Testis (tissue), 3 donors: ENCODE results near the gene SYNDIG1. TPM values are rescaled to one million over a fixed set of nuclear protein-coding genes. Genes with fewer than 3 reads are reported as not detected.

Experiments
- DNase-seq: peaks from one replicate; pipeline ENCODE4 v3.0.0-alpha.2; 2019
- H3K27ac ChIP-seq, 2 donors: fragments of 200-600 bp; sonication (generic); one replicate each; pipeline ENCODE4 v1.5.1; 2019
- H3K27me3 ChIP-seq: fragments of 200-600 bp; sonication (generic); one replicate; pipeline ENCODE4 v1.5.1; 2019
- H3K36me3 ChIP-seq: fragments of 200-600 bp; sonication (generic); one replicate; pipeline ENCODE4 v1.5.1; 2017; ENCODE audit warnings: low read depth; ENCODE audit errors: missing control alignments
- H3K4me1 ChIP-seq: fragments of 200-600 bp; sonication (generic); one replicate; pipeline ENCODE4 v1.5.1; 2019
- H3K4me3 ChIP-seq, 2 donors: fragments of 200-600 bp; sonication (generic); one replicate each; pipeline ENCODE4 v1.5.1; 2017 to 2019
- H3K9me3 ChIP-seq: fragments of 200-600 bp; sonication (generic); one replicate; pipeline ENCODE4 v1.5.1; 2017
- POLR2A ChIP-seq: fragments of 450-650 bp; IDR thresholded peaks from one replicate; pipeline ENCODE4 v1.6.1; 2017; ENCODE audit warnings: antibody characterized with exemption, mild to moderate bottlenecking, moderate library complexity
- WGBS, 2 donors: methylation state at CpG; one replicate each; pipeline ENCODE4 v1.1.5; 2018; 5-methylcytosine and 5-hydroxymethylcytosine counted together
- intact Hi-C: fragments of 100-400 bp; cut with DNase I; formaldehyde crosslinking; loops from one replicate; pipeline ENCODE4 v1.15.1; 2023; ENCODE audit warnings: low total_unique reads
- polyA plus RNA-seq: library from polyadenylated mRNA; stranded (reverse); fragments of 350-450 nt; fragmentation: Illumina TruSeq; extraction: RNeasy Lipid Tissue Mini Kit (QIAGEN cat#74804); gene quantifications from one replicate; pipeline ENCODE4 v1.2.3, GENCODE V29; 2014; ENCODE audit warnings: low read depth, low replicate concordance; ENCODE audit not compliant: insufficient read depth
- total RNA-seq, 2 donors: library from RNA; depleted of rRNA; stranded (reverse); fragments of >200 nt; gene quantifications; one replicate each; pipeline ENCODE4 v1.2.3, GENCODE V29; 2016
- TF ChIP-seq, protein P1 (sequence below), 3 experiments: fragments of 450-650 bp in 2 of 3; fragments of 200-600 bp in 1 of 3; sonication (generic) in 1 of 3; IDR thresholded peaks; one replicate each; pipeline ENCODE4 v1.5.1; 2016 to 2019; ENCODE audit warnings: antibody characterized with exemption in 3 of 3, mild to moderate bottlenecking in 2 of 3, moderate library complexity in 1 of 3

The SYNDIG1 gene
- total and polyA plus RNA-seq, 3 donors from 2014 or later: 2.1 to 3.2 (median 2.8) TPM

DNA sequence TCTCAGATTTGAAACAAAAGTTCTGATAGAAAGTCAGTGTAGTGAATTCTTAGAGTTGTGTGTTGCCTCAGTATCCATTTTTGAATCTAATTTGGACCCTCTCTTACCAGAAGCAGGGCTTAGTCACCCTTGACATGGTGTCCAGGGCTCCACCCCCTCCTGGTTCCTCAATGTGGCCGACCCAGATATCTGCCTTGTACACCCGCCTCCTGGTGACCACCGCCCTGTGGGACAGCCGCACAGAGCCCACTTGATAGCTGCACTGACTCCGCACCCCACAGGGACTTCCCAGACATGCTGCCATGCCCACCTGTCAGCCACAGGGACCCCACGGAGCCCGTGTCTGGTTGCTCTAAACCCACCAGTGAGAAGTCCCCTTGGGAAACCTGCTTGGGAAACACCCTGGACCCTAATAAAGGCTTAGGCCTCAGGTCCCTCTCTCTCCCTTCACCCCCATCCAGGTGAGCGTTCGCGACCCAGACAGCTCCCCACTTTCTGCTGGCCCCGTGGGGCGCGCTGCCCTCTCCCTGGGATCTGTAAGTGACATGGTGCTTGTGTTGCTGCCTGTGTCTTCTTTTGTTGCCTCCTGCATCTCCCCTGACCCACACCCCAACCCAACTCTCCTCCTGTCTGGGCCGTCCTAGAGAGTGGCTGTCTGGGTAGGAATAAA is 47.2 kb upstream of the SYNDIG1 start:
- TF ChIP-seq, protein P1, sequence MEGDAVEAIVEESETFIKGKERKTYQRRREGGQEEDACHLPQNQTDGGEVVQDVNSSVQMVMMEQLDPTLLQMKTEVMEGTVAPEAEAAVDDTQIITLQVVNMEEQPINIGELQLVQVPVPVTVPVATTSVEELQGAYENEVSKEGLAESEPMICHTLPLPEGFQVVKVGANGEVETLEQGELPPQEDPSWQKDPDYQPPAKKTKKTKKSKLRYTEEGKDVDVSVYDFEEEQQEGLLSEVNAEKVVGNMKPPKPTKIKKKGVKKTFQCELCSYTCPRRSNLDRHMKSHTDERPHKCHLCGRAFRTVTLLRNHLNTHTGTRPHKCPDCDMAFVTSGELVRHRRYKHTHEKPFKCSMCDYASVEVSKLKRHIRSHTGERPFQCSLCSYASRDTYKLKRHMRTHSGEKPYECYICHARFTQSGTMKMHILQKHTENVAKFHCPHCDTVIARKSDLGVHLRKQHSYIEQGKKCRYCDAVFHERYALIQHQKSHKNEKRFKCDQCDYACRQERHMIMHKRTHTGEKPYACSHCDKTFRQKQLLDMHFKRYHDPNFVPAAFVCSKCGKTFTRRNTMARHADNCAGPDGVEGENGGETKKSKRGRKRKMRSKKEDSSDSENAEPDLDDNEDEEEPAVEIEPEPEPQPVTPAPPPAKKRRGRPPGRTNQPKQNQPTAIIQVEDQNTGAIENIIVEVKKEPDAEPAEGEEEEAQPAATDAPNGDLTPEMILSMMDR (IDR thresholded peaks at IDR 0.05): no peak
- Histone ChIP-seq H3K27ac (no peak overlapping the region), H3K36me3 (no peaks in the 10 kb centered on the region), H3K4me3 (no peak overlapping the region), H3K4me1 (peaks cover 7% of the 10 kb centered on the region), H3K9me3 (no peaks in the 10 kb centered on the region), H3K27me3 (no peaks in the 10 kb centered on the region)
- 97 to 98% methylated on average over 14 of the region's 14 CpGs for WGBS, 2 donors
- intact Hi-C loops: no loop called here
- DNase-seq: no peak

GRCh38 chr20:24423390-24424313 is 45.8 kb upstream of the SYNDIG1 start:
- Histone ChIP-seq H3K27ac (no peak overlapping the region), H3K36me3 (no peaks in the 10 kb centered on the region), H3K9me3 (no peaks in the 10 kb centered on the region), H3K4me1 (peaks cover 7% of the 10 kb centered on the region), H3K27me3 (no peaks in the 10 kb centered on the region), H3K4me3 (no peak overlapping the region)
- DNase-seq: no peak
- TF ChIP-seq, protein P1 (IDR thresholded peaks at IDR 0.05): no peak
- 74 to 79% methylated on average over 11 of the region's 11 CpGs for WGBS, 2 donors
- intact Hi-C loops: no loop called here

GRCh38 chr20:24425523-24426135 is 43.8 kb upstream of the SYNDIG1 start:
- WGBS, 2 donors: 91 to 92% methylated on average over 4 of the region's 4 CpGs
- H3K4me3 ChIP-seq: no peak overlapping the region
- H3K27me3 ChIP-seq: no peaks in the 10 kb centered on the region
- no peak for DNase-seq
- no peak for TF ChIP-seq POLR2A
- TF ChIP-seq, protein P1 (IDR thresholded peaks at IDR 0.05): no peak
- no peaks in the 10 kb centered on the region for H3K4me1 ChIP-seq
- H3K36me3 ChIP-seq: no peaks in the 10 kb centered on the region
- no peak overlapping the region for H3K27ac ChIP-seq
- intact Hi-C loops: no loop called here
- H3K9me3 ChIP-seq: no peaks in the 10 kb centered on the region

DNA sequence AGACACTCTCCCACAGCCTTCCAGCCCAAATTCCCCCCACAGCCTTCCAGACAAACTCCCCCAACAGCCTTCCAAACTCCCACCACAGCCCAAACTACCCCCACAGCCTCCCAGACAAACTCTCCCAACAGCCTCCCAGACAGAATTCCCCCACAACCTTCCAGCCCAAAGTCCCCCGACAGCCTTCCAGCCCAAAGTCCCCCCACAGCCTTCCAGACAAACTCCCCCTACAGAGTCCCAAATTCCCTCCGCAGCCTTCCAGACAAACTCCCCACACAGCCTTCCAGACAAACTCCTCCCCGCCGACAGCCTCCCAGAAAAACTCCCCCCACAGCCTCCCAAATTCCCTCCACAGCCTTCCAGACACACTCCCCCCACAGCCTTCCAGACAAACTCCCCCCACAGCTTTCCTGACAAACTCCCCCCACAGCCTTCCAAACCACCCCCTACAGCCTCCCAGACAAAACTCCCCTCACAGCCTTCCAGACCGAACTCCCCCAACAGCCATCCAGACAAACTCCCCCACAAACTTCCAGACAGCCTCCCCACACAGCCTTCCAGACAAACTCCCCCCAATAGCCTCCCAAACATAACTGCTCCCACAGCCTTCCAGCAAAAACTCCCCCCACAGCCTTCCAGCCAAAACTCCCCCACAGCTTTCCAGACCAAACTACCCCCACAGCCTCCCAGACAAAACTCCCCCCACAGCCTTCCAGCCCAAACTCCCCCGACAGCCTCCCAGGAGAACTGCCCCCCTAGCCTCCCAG is 38.0 kb upstream of the SYNDIG1 start:
- H3K4me1 ChIP-seq: no peaks in the 10 kb centered on the region
- intact Hi-C loops: no loop called here
- DNase-seq: no peak
- H3K27me3 ChIP-seq: no peaks in the 10 kb centered on the region
- H3K4me3 ChIP-seq: no peak overlapping the region
- H3K36me3 ChIP-seq: no peaks in the 10 kb centered on the region
- TF ChIP-seq, protein P1 (IDR thresholded peaks at IDR 0.05): no peak
- TF ChIP-seq POLR2A: no peak
- no peaks in the 10 kb centered on the region for H3K9me3 ChIP-seq
- H3K27ac ChIP-seq: no peak overlapping the region
- 68 to 75% methylated on average over 6 of the region's 6 CpGs for WGBS, 2 donors
